Testis (tissue), 2 donors: ENCODE measurements around the gene TSNAX.

Source experiments
- POLR2A ChIP-seq: fragments of 450-650 bp; IDR thresholded peaks from one replicate; pipeline ENCODE4 v1.6.1; 2017; ENCODE audit warnings: antibody characterized with exemption, mild to moderate bottlenecking, moderate library complexity
- TF ChIP-seq, protein P1 (sequence below), 3 experiments: fragments of 450-650 bp in 2 of 3; fragments of 200-600 bp in 1 of 3; sonication (generic) in 1 of 3; IDR thresholded peaks; one replicate each; pipeline ENCODE4 v1.5.1; 2016 to 2019; ENCODE audit warnings: antibody characterized with exemption in 3 of 3, mild to moderate bottlenecking in 2 of 3, moderate library complexity in 1 of 3

- TF ChIP-seq, protein P1, sequence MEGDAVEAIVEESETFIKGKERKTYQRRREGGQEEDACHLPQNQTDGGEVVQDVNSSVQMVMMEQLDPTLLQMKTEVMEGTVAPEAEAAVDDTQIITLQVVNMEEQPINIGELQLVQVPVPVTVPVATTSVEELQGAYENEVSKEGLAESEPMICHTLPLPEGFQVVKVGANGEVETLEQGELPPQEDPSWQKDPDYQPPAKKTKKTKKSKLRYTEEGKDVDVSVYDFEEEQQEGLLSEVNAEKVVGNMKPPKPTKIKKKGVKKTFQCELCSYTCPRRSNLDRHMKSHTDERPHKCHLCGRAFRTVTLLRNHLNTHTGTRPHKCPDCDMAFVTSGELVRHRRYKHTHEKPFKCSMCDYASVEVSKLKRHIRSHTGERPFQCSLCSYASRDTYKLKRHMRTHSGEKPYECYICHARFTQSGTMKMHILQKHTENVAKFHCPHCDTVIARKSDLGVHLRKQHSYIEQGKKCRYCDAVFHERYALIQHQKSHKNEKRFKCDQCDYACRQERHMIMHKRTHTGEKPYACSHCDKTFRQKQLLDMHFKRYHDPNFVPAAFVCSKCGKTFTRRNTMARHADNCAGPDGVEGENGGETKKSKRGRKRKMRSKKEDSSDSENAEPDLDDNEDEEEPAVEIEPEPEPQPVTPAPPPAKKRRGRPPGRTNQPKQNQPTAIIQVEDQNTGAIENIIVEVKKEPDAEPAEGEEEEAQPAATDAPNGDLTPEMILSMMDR (IDR thresholded peaks at IDR 0.05), result no peak
- no peak for TF ChIP-seq POLR2A
These were observed 43.3 kb upstream of the TSNAX start for GRCh38 chr1:231485029-231485784.
